Measurements from ENCODE around the gene FBLIM1. TPM values are rescaled to one million over a fixed set of nuclear protein-coding genes. Genes with fewer than 3 reads are reported as not detected.

FBLIM1 gene
- polyA plus RNA-seq, 4 donors: 25.5 to 64.6 (median 42.8) TPM

Other genes starting within 250 kb of the FBLIM1 start
- 10 to 100 TPM; 18.5 to 34.4 (median 28.2) TPM for gene CASP9, start 234.6 kb upstream of the FBLIM1 start, polyA plus RNA-seq (ENCODE audit: insufficient read length in 4 of 4)
- 10 to 100 TPM; 18.6 to 37.1 (median 29.9) TPM for gene DNAJC16, start 231.9 kb upstream of the FBLIM1 start, polyA plus RNA-seq (ENCODE audit: insufficient read length in 4 of 4)
- 10 to 100 TPM in 3 of 4 donors, 1 to 10 TPM in 1; 1.2 to 33.6 (median 23.4) TPM for gene AGMAT, start 173.7 kb upstream of the FBLIM1 start, polyA plus RNA-seq (ENCODE audit: insufficient read length in 4 of 4)
- gene DDI2, start 141.3 kb upstream of the FBLIM1 start, polyA plus RNA-seq (ENCODE audit: insufficient read length in 4 of 4): 10 to 100 TPM; 14.4 to 22.6 (median 20.1) TPM
- 10 to 100 TPM; 43.0 to 45.6 (median 44.4) TPM for gene PLEKHM2, start 74.5 kb upstream of the FBLIM1 start, polyA plus RNA-seq (ENCODE audit: insufficient read length in 4 of 4)
- gene SLC25A34, start 22.5 kb upstream of the FBLIM1 start, polyA plus RNA-seq (ENCODE audit: insufficient read length in 4 of 4): 1 to 10 TPM; 1.3 to 4.7 (median 2.5) TPM
- gene TMEM82, start 16.3 kb upstream of the FBLIM1 start, polyA plus RNA-seq (ENCODE audit: insufficient read length in 4 of 4): 1 to 10 TPM in 3 of 4 donors, not detected in 1; 2.0 to 5.1 (median 3.2) TPM
- gene UQCRHL, start 48.9 kb downstream of the FBLIM1 start, polyA plus RNA-seq (ENCODE audit: insufficient read length in 4 of 4): 1 to 10 TPM in 2 of 4 donors, under 1 TPM in 2; 0.89 to 3.8 (median 1.3) TPM
- gene SPEN, start 88.9 kb downstream of the FBLIM1 start, polyA plus RNA-seq (ENCODE audit: insufficient read length in 4 of 4): 10 to 100 TPM; 50.3 to 64.7 (median 56.2) TPM
- gene ZBTB17, start 217.3 kb downstream of the FBLIM1 start, polyA plus RNA-seq (ENCODE audit: insufficient read length in 4 of 4): 10 to 100 TPM; 26.7 to 40.9 (median 28.5) TPM
- gene SRARP, start 245.4 kb downstream of the FBLIM1 start, polyA plus RNA-seq (ENCODE audit: insufficient read length in 4 of 4): under 1 TPM in 3 of 4 donors, not detected in 1; 0.07 to 0.18 (median 0.07) TPM

Data from left renal pelvis (tissue), 4 donors.